ENCODE results near the gene DCDC2.
A peak's percentile ranks its signal among the peaks of the same experiment; 100 is the strongest.

The DCDC2 gene

GRCh38 chr6:24287239-24287638 is 70.6 kb downstream of the DCDC2 start:
- DNase-seq (ENCODE audit: low read depth in 1 of 2, low spot score in 1 of 2) = no peak

GRCh38 chr6:24284006-24284405 is 73.9 kb downstream of the DCDC2 start:
- H3K27ac ChIP-seq (replicated peaks) = no peak overlapping the region
- no peak for TF ChIP-seq REST (IDR thresholded peaks at IDR 0.05; ENCODE audit: insufficient replicate concordance, low read depth)
- TF ChIP-seq CTCF (IDR thresholded peaks at IDR 0.05; ENCODE audit: insufficient read depth, low read length) = no peak
- TF ChIP-seq POLR2AphosphoS5 (IDR thresholded peaks at IDR 0.05; ENCODE audit: low read depth) = no peak
- no peak for TF ChIP-seq GABPA (IDR thresholded peaks at IDR 0.05; ENCODE audit: low read depth)

More at GRCh38 chr6:24287239-24287638, 70.6 kb downstream of the DCDC2 start:
- no peak for TF ChIP-seq CTCF (IDR thresholded peaks at IDR 0.05; ENCODE audit: insufficient read depth, low read length)
- no peak for TF ChIP-seq POLR2AphosphoS5 (IDR thresholded peaks at IDR 0.05; ENCODE audit: low read depth)
- TF ChIP-seq GABPA (IDR thresholded peaks at IDR 0.05; ENCODE audit: low read depth) = no peak
- no peak for TF ChIP-seq REST (IDR thresholded peaks at IDR 0.05; ENCODE audit: insufficient replicate concordance, low read depth)
- no peak for TF ChIP-seq SPI1 (IDR thresholded peaks at IDR 0.05; ENCODE audit: borderline replicate concordance, low read depth)
- H3K4me3 ChIP-seq (replicated peaks; ENCODE audit: insufficient read depth, low read length) = no peak overlapping the region
- H3K27me3 ChIP-seq (ENCODE audit: insufficient read depth, poor library complexity, severe bottlenecking) = no peaks in the 10 kb centered on the region
- H3K27ac ChIP-seq (replicated peaks) = no peak overlapping the region

GRCh38 chr6:24283043-24283985 is 74.5 kb downstream of the DCDC2 start:
- H3K27me3 ChIP-seq (ENCODE audit: insufficient read depth, poor library complexity, severe bottlenecking) = no peaks in the 10 kb centered on the region
- no peak overlapping the region for H3K27ac ChIP-seq (replicated peaks)
- peak; percentile 78 to 80 for DNase-seq (ENCODE audit: low read depth in 1 of 2, low spot score in 1 of 2)
- no peak overlapping the region for H3K4me3 ChIP-seq (replicated peaks; ENCODE audit: insufficient read depth, low read length)
- TF ChIP-seq GABPA (IDR thresholded peaks at IDR 0.05; ENCODE audit: low read depth) (no peak), SPI1 (IDR thresholded peaks at IDR 0.05; ENCODE audit: borderline replicate concordance, low read depth) (peak; percentile 81)

More at GRCh38 chr6:24284006-24284405, 73.9 kb downstream of the DCDC2 start:
- H3K27me3 ChIP-seq (ENCODE audit: insufficient read depth, poor library complexity, severe bottlenecking) = no peaks in the 10 kb centered on the region
- DNase-seq (ENCODE audit: low read depth in 1 of 2, low spot score in 1 of 2) = no peak
- H3K4me3 ChIP-seq (replicated peaks; ENCODE audit: insufficient read depth, low read length) = no peak overlapping the region

- H3K27ac ChIP-seq (replicated peaks) = no peak overlapping the region
- no peak overlapping the region for H3K4me3 ChIP-seq (replicated peaks; ENCODE audit: insufficient read depth, low read length)
- H3K27me3 ChIP-seq (ENCODE audit: insufficient read depth, poor library complexity, severe bottlenecking) = peaks cover 4% of the 10 kb centered on the region
- no peak for DNase-seq (ENCODE audit: low read depth in 1 of 2, low spot score in 1 of 2)
- TF ChIP-seq POLR2AphosphoS5 (IDR thresholded peaks at IDR 0.05; ENCODE audit: low read depth) (no peak), CTCF (IDR thresholded peaks at IDR 0.05; ENCODE audit: insufficient read depth, low read length) (peak; percentile 27), REST (IDR thresholded peaks at IDR 0.05; ENCODE audit: insufficient replicate concordance, low read depth) (no peak), GABPA (IDR thresholded peaks at IDR 0.05; ENCODE audit: low read depth) (no peak), SPI1 (IDR thresholded peaks at IDR 0.05; ENCODE audit: borderline replicate concordance, low read depth) (no peak)
Measured at GRCh38 chr6:24274441-24275083, 83.3 kb downstream of the DCDC2 start.

All from HL-60 (cell line).